GM08714 (cell line): ENCODE measurements around the gene WWP2.
"Not testable (repeated sequence)": the region's sequence is repeated elsewhere in the genome, so short reads cannot be mapped to it uniquely, and the experiment has no call there.

Experiments used
- H3K4me3 ChIP-seq: fragments of 200-500 bp; sonication (Bioruptor generic); 2 replicates; pipeline ENCODE4 v1.5.1; 2014; ENCODE audit warnings: mild to moderate bottlenecking, low read length, inconsistent platforms
- ZNF274 ChIP-seq: IDR thresholded peaks from 2 replicates; pipeline ENCODE4 v1.6.1; 2012; ENCODE audit warnings: mild to moderate bottlenecking, low read depth, low read length

The WWP2 gene

DNA sequence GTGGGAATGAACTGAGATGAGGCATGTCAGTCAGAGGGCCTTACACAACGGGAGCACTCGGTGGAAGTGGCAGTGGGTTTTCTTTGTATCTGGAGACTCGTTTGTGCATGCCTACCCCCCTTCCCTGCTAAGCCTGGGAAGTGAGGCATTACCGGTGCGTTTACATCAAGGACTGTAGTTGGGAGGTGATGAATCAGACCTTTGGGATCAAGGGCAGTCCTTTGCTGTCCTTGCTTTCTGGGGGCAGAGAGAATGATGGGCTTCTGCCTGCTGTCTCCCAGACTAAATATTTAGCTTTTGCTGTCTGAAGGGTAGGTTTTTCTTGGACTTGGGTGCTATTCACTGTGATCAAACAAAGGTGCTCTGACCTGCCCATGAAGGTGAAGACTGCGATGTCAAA lies 83.0 kb downstream of the WWP2 start:
- TF ChIP-seq ZNF274, result no peak
- no peak overlapping the region for H3K4me3 ChIP-seq

- no peak overlapping the region for H3K4me3 ChIP-seq
- no peak for TF ChIP-seq ZNF274
These were observed 85.5 kb downstream of the WWP2 start for GRCh38 chr16:69847643-69848042.

DNA sequence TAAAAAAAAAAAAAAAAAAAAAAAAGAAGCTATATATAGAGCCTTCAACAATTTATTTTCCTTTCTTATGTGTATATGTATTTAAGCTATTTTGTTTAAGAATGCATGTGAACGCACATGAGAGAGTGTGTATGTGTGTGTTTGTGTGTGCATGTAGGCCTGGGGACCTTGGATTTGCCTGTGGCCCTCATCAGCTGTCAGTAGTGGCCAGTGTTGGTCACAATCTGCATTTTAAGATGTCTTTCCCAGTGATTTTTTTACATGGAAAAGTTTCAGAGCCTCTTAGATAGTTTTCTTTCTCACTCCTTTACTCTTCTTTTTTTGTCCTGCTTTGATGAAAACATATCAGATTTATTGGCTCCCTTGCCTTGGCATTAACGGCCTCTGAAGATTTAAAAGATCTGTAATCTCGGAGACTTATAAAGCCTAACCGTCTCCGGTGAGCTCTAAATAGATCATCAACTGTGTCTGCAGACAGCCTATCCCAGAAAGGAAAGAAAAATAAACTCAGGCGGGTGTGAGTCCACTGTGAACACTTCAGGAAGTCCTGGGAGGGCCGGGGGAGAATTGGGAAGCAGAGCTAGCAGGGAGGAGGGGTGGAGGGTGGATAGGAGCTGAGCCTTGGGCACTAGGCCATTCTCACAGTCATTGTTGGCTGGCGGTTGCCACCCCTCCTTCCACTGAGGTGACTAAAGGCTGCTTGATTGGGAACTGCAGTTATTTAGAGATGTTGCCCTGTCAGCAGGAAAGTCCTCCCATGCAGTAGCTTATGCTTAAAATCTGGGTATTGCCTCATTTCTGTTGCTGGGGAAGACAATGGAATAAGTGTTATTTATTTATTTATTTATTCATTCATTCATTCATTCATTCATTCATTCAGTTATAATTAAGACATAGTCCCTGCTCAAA lies 86.8 kb downstream of the WWP2 start:
- H3K4me3 ChIP-seq, result no peak overlapping the region
- no peak for TF ChIP-seq ZNF274

GRCh38 chr16:69851491-69852240 lies 89.5 kb downstream of the WWP2 start:
- no peak for TF ChIP-seq ZNF274
- no peak overlapping the region for H3K4me3 ChIP-seq

DNA sequence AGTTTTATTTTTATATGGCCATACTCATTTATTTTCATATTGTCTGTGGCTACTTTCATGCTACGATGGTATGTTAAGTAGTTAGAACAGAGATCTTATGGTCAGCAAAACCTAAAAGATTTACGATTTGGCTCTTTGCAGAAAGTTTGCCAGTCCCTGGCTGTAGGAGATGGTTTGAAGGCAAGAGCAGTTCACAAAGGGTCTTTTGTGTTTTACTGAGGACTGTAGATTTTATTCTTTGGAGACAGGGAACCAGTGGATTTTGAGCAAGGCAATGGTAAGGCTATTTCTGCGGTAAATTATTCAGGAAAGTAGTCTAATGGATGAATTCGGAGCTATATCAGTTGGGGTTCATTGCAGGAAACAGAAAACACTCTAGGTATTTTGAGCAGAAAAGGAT lies 90.7 kb downstream of the WWP2 start:
- TF ChIP-seq ZNF274, result no peak
- H3K4me3 ChIP-seq, result no peak overlapping the region

DNA sequence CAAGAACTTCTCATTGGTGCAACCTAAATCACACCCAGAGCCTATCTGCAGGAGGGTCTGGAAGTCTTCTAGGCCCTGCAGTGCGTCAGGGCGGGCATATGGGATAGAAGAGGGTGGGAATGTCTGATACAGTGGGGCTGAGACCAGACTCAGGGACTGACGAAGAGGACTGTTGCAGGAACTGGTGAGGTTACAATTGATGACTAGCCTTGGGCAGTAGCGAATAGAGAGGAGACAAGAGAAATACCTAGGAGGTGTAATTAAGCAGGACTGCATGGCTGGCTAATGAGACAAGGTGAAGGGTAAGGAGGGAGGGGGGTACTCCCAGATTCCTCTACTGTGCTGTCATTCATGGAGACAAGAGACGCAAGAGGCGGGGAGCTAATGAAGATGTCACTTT lies 91.3 kb downstream of the WWP2 start:
- TF ChIP-seq ZNF274, result no peak

DNA sequence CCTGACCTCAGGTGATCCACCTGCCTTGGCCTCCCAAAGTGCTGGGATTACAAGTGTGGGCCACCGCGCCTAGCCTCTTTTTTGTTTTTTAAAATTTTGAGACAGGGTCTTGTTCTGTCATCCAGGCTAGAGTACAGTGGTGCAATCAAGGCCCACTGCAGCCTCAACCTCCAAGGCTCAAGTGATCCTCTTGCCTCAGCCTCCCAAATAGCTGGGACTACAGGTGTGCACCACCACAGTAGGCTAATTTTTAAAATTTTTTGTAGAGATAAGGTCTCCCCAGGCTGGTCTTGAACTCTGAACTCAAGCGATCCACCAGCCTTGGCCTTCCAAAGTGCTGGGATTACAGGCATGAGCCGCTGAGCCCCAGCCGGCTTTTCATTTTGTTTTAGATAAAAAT lies 92.6 kb downstream of the WWP2 start:
- H3K4me3 ChIP-seq, result not testable (repeated sequence)

More for the DNA sequence above, 91.3 kb downstream of the WWP2 start:
- H3K4me3 ChIP-seq, result no peak overlapping the region

- no peak for TF ChIP-seq ZNF274
- H3K4me3 ChIP-seq, result no peak overlapping the region
These were observed 93.5 kb downstream of the WWP2 start for GRCh38 chr16:69855592-69855991.

DNA sequence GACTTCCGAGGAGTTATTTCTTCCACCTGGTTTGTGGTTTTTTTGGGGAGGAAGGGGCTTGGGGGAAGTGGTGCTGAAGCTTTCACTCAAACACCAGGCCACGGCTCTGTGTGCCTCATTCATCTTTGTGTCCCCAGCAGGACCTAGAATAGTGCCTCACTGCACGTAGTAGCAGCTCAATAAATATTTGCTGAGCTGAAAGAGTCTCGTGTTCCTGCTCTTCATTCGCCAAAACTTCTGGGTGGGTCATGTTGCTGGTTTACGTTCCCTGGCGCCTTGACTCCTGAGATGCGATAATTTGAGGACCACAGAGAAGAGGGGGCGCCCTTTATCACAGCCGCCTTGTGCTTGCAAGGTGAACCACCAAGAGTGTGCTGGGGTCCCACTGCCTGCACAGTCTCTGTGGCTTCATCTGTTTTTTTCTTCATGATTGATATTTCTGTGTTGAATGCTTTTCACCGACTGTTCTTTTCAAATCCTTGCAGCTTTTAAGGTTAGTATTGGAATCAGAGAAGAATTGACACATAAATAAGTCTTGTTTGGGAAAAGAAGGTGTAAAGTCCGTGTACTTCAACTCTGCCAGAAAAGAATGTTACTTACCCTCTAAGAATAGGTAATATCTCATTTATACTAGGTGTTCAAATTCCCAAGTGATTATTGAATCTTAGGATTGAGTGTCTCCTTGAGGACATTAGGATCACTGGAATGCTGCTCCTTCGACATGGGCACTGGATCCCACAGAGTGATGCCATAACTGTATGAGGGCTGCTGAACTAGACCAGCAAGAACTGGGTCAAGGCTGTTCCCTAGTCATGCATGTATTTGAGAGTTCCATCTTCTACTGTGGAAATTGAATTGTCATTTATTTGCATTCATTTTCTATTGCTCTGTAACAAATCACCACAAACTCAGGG lies 96.3 kb downstream of the WWP2 start:
- no peak overlapping the region for H3K4me3 ChIP-seq
- no peak for TF ChIP-seq ZNF274

DNA sequence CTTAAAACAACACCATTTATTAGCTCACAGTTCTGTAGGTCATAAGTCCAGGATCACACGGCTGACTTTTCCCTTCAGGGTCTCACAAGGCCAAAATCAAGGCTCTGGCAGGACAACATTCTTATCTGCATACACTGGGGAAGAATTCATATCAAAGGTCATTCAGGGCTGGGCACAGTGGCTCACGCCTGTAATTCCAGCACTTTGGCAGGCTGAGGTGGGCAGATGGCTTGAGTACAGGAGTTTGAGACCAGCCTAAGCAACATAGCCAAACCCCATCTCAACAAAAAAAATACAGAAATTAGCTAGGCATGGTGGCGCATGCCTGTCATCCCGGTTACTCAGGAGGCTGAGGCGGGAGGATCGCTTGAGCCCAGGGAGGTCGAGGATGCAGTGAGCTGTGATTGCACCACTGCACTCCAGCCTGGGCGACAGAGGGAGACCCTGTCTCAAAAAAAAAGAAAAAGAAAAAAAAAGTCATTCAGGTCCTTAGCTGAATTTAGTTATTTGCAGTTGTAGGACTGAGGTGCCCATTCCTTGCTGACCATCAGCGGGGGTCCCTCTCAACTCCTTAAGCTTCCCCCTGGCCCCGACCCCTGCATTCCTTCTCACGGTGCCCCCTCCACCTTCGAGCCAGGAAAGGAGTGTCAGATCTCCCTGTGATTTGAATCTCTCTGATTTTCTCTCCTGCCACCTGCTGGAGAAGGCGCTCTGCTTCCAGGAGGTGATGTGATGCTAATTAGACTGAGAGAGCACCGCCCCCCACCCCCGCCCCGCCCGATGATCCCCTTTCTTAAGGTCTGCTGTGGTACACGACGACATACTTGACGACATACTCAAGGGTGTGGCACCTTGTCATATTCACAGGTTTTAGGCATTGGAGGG lies 97.2 kb downstream of the WWP2 start:
- no peak for TF ChIP-seq ZNF274
- no peak overlapping the region for H3K4me3 ChIP-seq

DNA sequence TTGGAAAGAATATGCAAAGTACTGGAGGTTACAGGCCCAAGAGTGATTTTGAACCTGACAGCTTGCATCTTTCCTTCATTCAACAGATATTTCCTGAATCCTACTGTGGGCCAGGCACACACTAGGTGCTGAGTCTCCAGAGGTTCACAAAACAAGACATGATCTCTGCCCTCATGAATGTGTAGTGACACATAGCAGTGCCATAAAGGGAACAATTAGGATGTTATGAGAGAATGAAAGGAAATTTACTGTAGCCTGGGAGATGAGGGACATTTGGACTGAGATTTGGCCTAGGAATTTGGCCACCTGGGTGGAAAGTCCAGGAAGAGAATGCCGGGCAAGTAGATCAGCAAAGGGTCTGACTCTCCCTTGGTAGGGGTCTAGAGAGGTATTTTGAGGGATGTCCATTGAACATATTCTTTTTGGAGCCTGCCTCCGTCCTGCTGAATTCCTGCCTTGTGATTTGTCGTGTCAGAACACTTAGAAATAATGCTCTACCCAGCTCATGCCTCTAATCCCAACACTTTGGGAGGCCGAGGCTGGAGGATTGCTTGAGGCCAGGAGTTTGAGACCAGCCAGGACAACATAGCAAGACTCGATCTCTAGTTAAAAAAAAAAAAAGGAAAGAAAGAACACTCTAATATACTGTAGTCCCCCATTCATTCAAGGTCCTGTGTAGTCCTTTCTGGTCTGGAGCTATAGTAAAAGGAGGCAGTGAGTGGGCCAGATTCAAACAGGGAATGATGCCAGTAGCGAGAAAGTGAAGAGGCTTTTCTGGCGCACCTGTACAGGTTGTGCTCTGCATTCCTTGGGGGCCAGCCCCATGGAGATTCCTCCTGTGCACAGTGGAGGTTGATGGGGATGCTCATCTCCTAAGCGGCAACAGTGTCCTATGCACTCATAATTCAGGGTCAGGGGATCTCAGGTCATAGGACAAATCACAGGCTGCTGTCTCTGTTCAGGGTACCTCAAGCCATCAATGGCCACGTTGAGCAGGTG lies 98.4 kb downstream of the WWP2 start:
- TF ChIP-seq ZNF274, result no peak
- no peak overlapping the region for H3K4me3 ChIP-seq
